MM.1S (cell line): ENCODE data around the gene GPX7.

Experiments used
- DNase-seq: peaks from one replicate; pipeline ENCODE4 v3.0.0-alpha.2; 2015
- H2AFZ ChIP-seq: fragments of 300-600 bp; sonication (generic); 2 replicates; pipeline ENCODE4 v1.6.0; 2016; ENCODE audit warnings: antibody characterized with exemption, low read length
- H3F3A ChIP-seq: fragments of 300-600 bp; sonication (generic); 2 replicates; pipeline ENCODE4 v1.6.1; 2016; ENCODE audit warnings: mild to moderate bottlenecking, antibody characterized with exemption, low read length, moderate library complexity, mixed read lengths; ENCODE audit not compliant: insufficient read depth
- H3K27ac ChIP-seq: fragments of 300-600 bp; sonication (generic); 2 replicates; pipeline ENCODE4 v1.5.1; 2016; ENCODE audit warnings: mild to moderate bottlenecking, low read length
- H3K27me3 ChIP-seq: fragments of 300-600 bp; sonication (generic); replicated peaks from 2 replicates; pipeline ENCODE4 v1.6.0; 2016; ENCODE audit warnings: low read length; ENCODE audit not compliant: insufficient read depth
- H3K36me3 ChIP-seq: fragments of 300-600 bp; sonication (generic); replicated peaks from 2 replicates; pipeline ENCODE4 v1.6.1; 2016; ENCODE audit warnings: mild to moderate bottlenecking, low read length, mixed read lengths; ENCODE audit not compliant: insufficient read depth
- H3K4me1 ChIP-seq: fragments of 300-600 bp; sonication (generic); 2 replicates; pipeline ENCODE4 v1.6.1; 2016; ENCODE audit warnings: low read length, mixed read lengths
- H3K4me2 ChIP-seq: fragments of 300-600 bp; sonication (generic); 2 replicates; pipeline ENCODE4 v1.6.0; 2016; ENCODE audit warnings: low read depth, low read length
- H3K4me3 ChIP-seq: fragments of 300-600 bp; sonication (generic); 2 replicates; pipeline ENCODE4 v1.5.1; 2016; ENCODE audit warnings: low read length, mixed read lengths
- H3K79me2 ChIP-seq: fragments of 300-600 bp; sonication (generic); 2 replicates; pipeline ENCODE4 v1.6.1; 2016; ENCODE audit warnings: mixed run types, low read length, mixed read lengths
- H3K9ac ChIP-seq: fragments of 300-600 bp; sonication (generic); 2 replicates; pipeline ENCODE4 v1.6.1; 2016; ENCODE audit warnings: low read length, mixed read lengths
- H3K9me2 ChIP-seq: fragments of 300-600 bp; sonication (generic); replicated peaks from 2 replicates; pipeline ENCODE4 v1.6.1; 2016; ENCODE audit warnings: mild to moderate bottlenecking, low read length, mixed read lengths; ENCODE audit not compliant: insufficient read depth
- H3K9me3 ChIP-seq: fragments of 300-600 bp; sonication (generic); replicated peaks from 2 replicates; pipeline ENCODE4 v1.6.1; 2016; ENCODE audit warnings: mild to moderate bottlenecking, low read length, mixed read lengths; ENCODE audit not compliant: insufficient read depth
- H4K20me1 ChIP-seq: fragments of 300-600 bp; sonication (generic); 2 replicates; pipeline ENCODE4 v1.6.1; 2016; ENCODE audit warnings: mild to moderate bottlenecking, low read length, moderate library complexity, mixed read lengths; ENCODE audit not compliant: insufficient read depth
- CTCF ChIP-seq: fragments of 300-600 bp; sonication (generic); IDR thresholded peaks from 2 replicates; pipeline ENCODE4 v1.5.1; 2016; ENCODE audit warnings: antibody characterized with exemption, low read length, mixed read lengths
- EZH2 ChIP-seq: fragments of 300-600 bp; sonication (generic); optimal IDR thresholded peaks from 2 replicates; pipeline ENCODE3; 2017; ENCODE audit warnings: low read depth, mild to moderate bottlenecking, antibody characterized with exemption, low read length, mixed read lengths
- EZH2phosphoT487 ChIP-seq: fragments of 300-600 bp; sonication (generic); IDR thresholded peaks from 2 replicates; pipeline ENCODE4 v1.6.1; 2018; ENCODE audit warnings: antibody characterized with exemption, low read length

GPX7 gene

GRCh38 chr1:52558941-52559340 lies 43.2 kb upstream of the GPX7 start:
- H2AFZ ChIP-seq = no peak overlapping the region
- no peaks in the 10 kb centered on the region for H3K4me1 ChIP-seq
- H3K9me2 ChIP-seq = no peaks in the 10 kb centered on the region
- no peaks in the 10 kb centered on the region for H3K36me3 ChIP-seq
- H3F3A ChIP-seq = no peaks in the 10 kb centered on the region
- no peak for DNase-seq
- H3K9ac ChIP-seq = no peak overlapping the region
- no peak overlapping the region for H3K4me3 ChIP-seq
- no peak for TF ChIP-seq CTCF
- TF ChIP-seq EZH2 = no peak
- TF ChIP-seq EZH2phosphoT487 = no peak
- H3K9me3 ChIP-seq = no peaks in the 10 kb centered on the region
- H3K27me3 ChIP-seq = no peaks in the 10 kb centered on the region
- no peaks in the 10 kb centered on the region for H3K79me2 ChIP-seq
- H3K27ac ChIP-seq = no peak overlapping the region
- H3K4me2 ChIP-seq = no peak overlapping the region
- H4K20me1 ChIP-seq = no peaks in the 10 kb centered on the region

GRCh38 chr1:52559875-52560274 lies 42.3 kb upstream of the GPX7 start:
- Histone ChIP-seq H3K4me2 (no peak overlapping the region), H3K9ac (no peak overlapping the region), H3K36me3 (no peaks in the 10 kb centered on the region), H3F3A (no peaks in the 10 kb centered on the region), H3K27me3 (no peaks in the 10 kb centered on the region), H3K4me1 (no peaks in the 10 kb centered on the region), H3K9me3 (no peaks in the 10 kb centered on the region), H4K20me1 (no peaks in the 10 kb centered on the region), H3K9me2 (no peaks in the 10 kb centered on the region), H3K4me3 (no peak overlapping the region), H3K27ac (no peak overlapping the region), H2AFZ (no peak overlapping the region), H3K79me2 (no peaks in the 10 kb centered on the region)
- DNase-seq = no peak
- TF ChIP-seq EZH2 = no peak
- TF ChIP-seq EZH2phosphoT487 = no peak
- TF ChIP-seq CTCF = no peak

- no peaks in the 10 kb centered on the region for H3K9me2 ChIP-seq
- H3K4me2 ChIP-seq = no peak overlapping the region
- H3K4me3 ChIP-seq = no peak overlapping the region
- no peaks in the 10 kb centered on the region for H3K9me3 ChIP-seq
- no peaks in the 10 kb centered on the region for H3F3A ChIP-seq
- H3K9ac ChIP-seq = no peak overlapping the region
- no peaks in the 10 kb centered on the region for H3K27me3 ChIP-seq
- no peak overlapping the region for H2AFZ ChIP-seq
- H3K36me3 ChIP-seq = no peaks in the 10 kb centered on the region
- TF ChIP-seq CTCF (no peak), EZH2 (no peak), EZH2phosphoT487 (no peak)
- DNase-seq = no peak
- no peaks in the 10 kb centered on the region for H3K79me2 ChIP-seq
- no peaks in the 10 kb centered on the region for H3K4me1 ChIP-seq
- no peaks in the 10 kb centered on the region for H4K20me1 ChIP-seq
- no peak overlapping the region for H3K27ac ChIP-seq
Observed at GRCh38 chr1:52562766-52563165, 39.4 kb upstream of the GPX7 start.
